H1 (cell line): Measurements from ENCODE around the gene GH1. TPM values are rescaled to one million over a fixed set of nuclear protein-coding genes. Genes with fewer than 3 reads are reported as not detected.
A peak's percentile ranks its signal among the peaks of the same experiment; 100 is the strongest.

Source experiments
- CTCF ChIA-PET: fragments of 300-600 bp; sonication (Branson Sonifier 250); formaldehyde crosslinking; loops from one replicate; lab custom pipeline; 2021; ENCODE audit not compliant: partially characterized antibody; lab: Charles Lee
- POLR2A ChIA-PET: fragments of 300-600 bp; sonication (Branson Sonifier 250); formaldehyde crosslinking; loops from one replicate; lab custom pipeline; 2021; ENCODE audit warnings: inconsistent platforms; ENCODE audit not compliant: partially characterized antibody; lab: Charles Lee
- DNase-seq, 2 experiments: peaks; one replicate each; pipeline versions ENCODE4 v3.0.0 to v3.0.0-alpha.2; 2010 to 2022; ENCODE audit warnings: low spot score in 2 of 2, low read depth in 1 of 2, mixed read lengths in 1 of 2
- FAIRE-seq: peaks from 2 replicates; lab custom pipeline; 2011; peaks lifted over from hg19 to GRCh38; lab: Jason Lieb, UNC
- H2AFZ ChIP-seq: 2 replicates; pipeline ENCODE4 v1.8.1; 2012; ENCODE audit warnings: low read length, inconsistent platforms
- H2AK5ac ChIP-seq: 2 replicates; pipeline ENCODE4 v1.6.1; 2013; ENCODE audit warnings: low read depth, low read length
- H2BK120ac ChIP-seq: replicated peaks from 2 replicates; pipeline ENCODE3; 2013; ENCODE audit warnings: low read depth, low read length, inconsistent platforms
- H2BK12ac ChIP-seq: 2 replicates; pipeline ENCODE4 v1.6.1; 2013; ENCODE audit warnings: low read depth, low read length
- H2BK15ac ChIP-seq: 2 replicates; pipeline ENCODE4 v1.6.1; 2013; ENCODE audit warnings: low read length
- H2BK20ac ChIP-seq: 2 replicates; pipeline ENCODE4 v1.6.1; 2013; ENCODE audit warnings: low read length
- H2BK5ac ChIP-seq: 2 replicates; pipeline ENCODE4 v1.6.1; 2013; ENCODE audit warnings: low read depth, low read length
- H3K14ac ChIP-seq: 2 replicates; pipeline ENCODE4 v1.6.1; 2013; ENCODE audit warnings: inconsistent platforms; ENCODE audit not compliant: insufficient read length
- H3K18ac ChIP-seq: 2 replicates; pipeline ENCODE4 v1.6.1; 2013; ENCODE audit warnings: low read length; ENCODE audit errors: extremely low read depth
- H3K23ac ChIP-seq: 2 replicates; pipeline ENCODE4 v1.6.1; 2013; ENCODE audit warnings: inconsistent platforms; ENCODE audit not compliant: insufficient read length
- H3K23me2 ChIP-seq: 2 replicates; pipeline ENCODE4 v1.6.1; 2013; ENCODE audit warnings: low read depth, low read length
- H3K27ac ChIP-seq: 2 replicates; pipeline ENCODE4 v1.6.1; 2011; ENCODE audit warnings: low read depth, low read length, inconsistent platforms
- H3K27me3 ChIP-seq, 4 experiments: replicated peaks in 1 of 4; 1 replicate in 1 of 4; 2 replicates in 3 of 4; pipeline versions ENCODE4 v1.6.1 to v1.8.1; 2011 to 2013; ENCODE audit warnings: low read length in 3 of 4, mild to moderate bottlenecking in 3 of 4, inconsistent platforms in 2 of 4, mixed read lengths in 2 of 4, moderate library complexity in 1 of 4; ENCODE audit not compliant: control insufficient read depth in 3 of 4, insufficient read depth in 3 of 4; ENCODE audit errors: extremely low read depth in 1 of 4
- H3K36me3 ChIP-seq, 4 experiments: 2 replicates each; pipeline versions ENCODE4 v1.6.1 to v1.8.1; 2011 to 2013; ENCODE audit warnings: mild to moderate bottlenecking in 4 of 4, low read length in 3 of 4, moderate library complexity in 2 of 4, control low read depth in 1 of 4, inconsistent platforms in 1 of 4; ENCODE audit not compliant: insufficient read depth in 4 of 4, control insufficient read depth in 2 of 4
- H3K4ac ChIP-seq: replicated peaks from 2 replicates; pipeline ENCODE3; 2013; ENCODE audit warnings: low read length, low read depth, mixed read lengths, inconsistent platforms; ENCODE audit not compliant: insufficient read length
- H3K4me1 ChIP-seq, 4 experiments: replicated peaks in 1 of 4; 1 replicate in 1 of 4; 2 replicates in 3 of 4; pipeline versions ENCODE4 v1.6.1 to v1.8.1; 2011 to 2013; ENCODE audit warnings: low read length in 3 of 4, inconsistent platforms in 2 of 4, mixed read lengths in 1 of 4; ENCODE audit not compliant: insufficient read depth in 4 of 4, control insufficient read depth in 3 of 4
- H3K4me2 ChIP-seq, 2 experiments: 2 replicates each; pipeline versions ENCODE4 v1.6.1 to v1.8.1; 2011 to 2013; ENCODE audit warnings: low read depth in 2 of 2, low read length in 2 of 2, control low read depth in 1 of 2, inconsistent platforms in 1 of 2, mild to moderate bottlenecking in 1 of 2; ENCODE audit not compliant: insufficient read depth in 1 of 2
- H3K4me3 ChIP-seq, 4 experiments: fragments of 200-600, 300-600 bp in 1 of 4; sonication (generic), shearing (Covaris generic), sonication (Bioruptor Twin) in 1 of 4; 2 replicates each; pipeline versions ENCODE4 v1.5.1 to v1.8.1; 2011 to 2016; ENCODE audit warnings: low read length in 4 of 4, low read depth in 3 of 4, control low read depth in 2 of 4, inconsistent platforms in 2 of 4, mild to moderate bottlenecking in 2 of 4, mixed read lengths in 1 of 4, moderate library complexity in 1 of 4; ENCODE audit not compliant: insufficient read depth in 2 of 4; ENCODE audit errors: extremely low read depth in 1 of 4
- H3K56ac ChIP-seq: replicated peaks from 2 replicates; pipeline ENCODE3; 2013; ENCODE audit warnings: low read depth, mild to moderate bottlenecking, mixed read lengths, low read length, inconsistent platforms; ENCODE audit not compliant: insufficient read length
- H3K79me1 ChIP-seq: 2 replicates; pipeline ENCODE4 v1.6.1; 2013; ENCODE audit warnings: low read depth, low read length, control low read depth
- H3K79me2 ChIP-seq, 2 experiments: 2 replicates each; pipeline versions ENCODE4 v1.6.1 to v1.8.1; 2012 to 2013; ENCODE audit warnings: low read length in 2 of 2, mild to moderate bottlenecking in 2 of 2, inconsistent platforms in 1 of 2; ENCODE audit not compliant: insufficient read depth in 2 of 2, control insufficient read depth in 1 of 2
- H3K9ac ChIP-seq, 4 experiments: replicated peaks in 1 of 4; 1 replicate in 1 of 4; 2 replicates in 3 of 4; pipeline versions ENCODE4 v1.6.1 to v1.8.1; 2011 to 2013; ENCODE audit warnings: low read depth in 3 of 4, low read length in 3 of 4, control low read depth in 2 of 4, mild to moderate bottlenecking in 2 of 4, moderate library complexity in 2 of 4, inconsistent platforms in 1 of 4; ENCODE audit errors: extremely low read depth in 1 of 4
- H3K9me3 ChIP-seq, 2 experiments: 2 replicates each; pipeline versions ENCODE4 v1.6.1 to v1.8.1; 2012 to 2013; ENCODE audit warnings: mild to moderate bottlenecking in 2 of 2, moderate library complexity in 2 of 2, control low read depth in 1 of 2, inconsistent platforms in 1 of 2, low read depth in 1 of 2, low read length in 1 of 2, mixed read lengths in 1 of 2; ENCODE audit not compliant: insufficient read depth in 2 of 2
- H4K20me1 ChIP-seq, 2 experiments: replicated peaks in 1 of 2; 2 replicates each; pipeline versions ENCODE3 to v1.8.1; 2011 to 2013; ENCODE audit warnings: inconsistent platforms in 2 of 2, low read length in 2 of 2, mild to moderate bottlenecking in 1 of 2; ENCODE audit not compliant: insufficient read depth in 2 of 2, control insufficient read depth in 1 of 2
- H4K5ac ChIP-seq: 2 replicates; pipeline ENCODE4 v1.6.1; 2013; ENCODE audit warnings: low read length, low read depth, mixed read lengths, inconsistent platforms; ENCODE audit not compliant: insufficient read length
- H4K8ac ChIP-seq: 2 replicates; pipeline ENCODE4 v1.8.0; 2013; ENCODE audit warnings: mild to moderate bottlenecking, moderate library complexity, low read length, inconsistent platforms; ENCODE audit not compliant: insufficient read depth; ENCODE audit errors: extremely low read depth
- H4K91ac ChIP-seq: replicated peaks from 2 replicates; pipeline ENCODE3; 2013; ENCODE audit warnings: low read length, mixed read lengths, inconsistent platforms; ENCODE audit not compliant: insufficient read length
- BACH1 ChIP-seq: IDR thresholded peaks from 2 replicates; pipeline ENCODE4 v1.6.1; 2012; ENCODE audit warnings: low read length, improper control_type of control experiment
- GABPA ChIP-seq: IDR thresholded peaks from 2 replicates; pipeline ENCODE4 v1.6.1; 2011; ENCODE audit warnings: mild to moderate bottlenecking, low read length, moderate library complexity, borderline replicate concordance; ENCODE audit not compliant: insufficient read depth
- GTF2F1 ChIP-seq: IDR thresholded peaks from 2 replicates; pipeline ENCODE4 v1.6.1; 2012; ENCODE audit warnings: low read depth, low read length, improper control_type of control experiment, borderline replicate concordance
- HDAC6 ChIP-seq: IDR thresholded peaks from one replicate; pipeline ENCODE4 v1.7.1; 2012; ENCODE audit warnings: low read depth, mild to moderate bottlenecking, inconsistent platforms, low read length, moderate library complexity
- KDM4A ChIP-seq: IDR thresholded peaks from one replicate; pipeline ENCODE4 v1.7.1; 2012; ENCODE audit warnings: low read depth, mild to moderate bottlenecking, moderate library complexity, low read length, inconsistent platforms; ENCODE audit not compliant: severe bottlenecking
- SP1 ChIP-seq: IDR thresholded peaks from 2 replicates; pipeline ENCODE4 v1.6.1; 2011; ENCODE audit warnings: low read depth, low read length
- SP4 ChIP-seq: IDR thresholded peaks from 2 replicates; pipeline ENCODE4 v1.6.1; 2012; ENCODE audit warnings: low read length, inconsistent platforms
- WGBS, 2 experiments: shearing (Covaris generic) in 1 of 2; methylation state at CpG; one replicate each; pipeline versions ENCODE4 v1.1.6 to v1.1.7; 2013 to 2015; ENCODE audit warnings: low lambda C conversion rate in 2 of 2, mixed read lengths in 2 of 2, inconsistent platforms in 1 of 2, low coverage in 1 of 2, missing lambda C conversion rate in 1 of 2; ENCODE audit not compliant: insufficient replicate concordance in 2 of 2, insufficient coverage in 1 of 2, insufficient read length in 1 of 2; ENCODE audit errors: extremely low coverage in 1 of 2, missing lambda C conversion rate in 1 of 2; 5-methylcytosine and 5-hydroxymethylcytosine counted together
- polyA plus RNA-seq, 7 experiments: library from polyadenylated mRNA; depleted of rRNA in 3 of 7; stranded (reverse) in 5 of 7; unstranded in 2 of 7; fragments of >200 nt in 5 of 7; fragments of 200-250 nt in 2 of 7; gene quantifications; 1 replicate in 5 of 7; 2 replicates in 1 of 7; 4 replicates in 1 of 7; pipeline versions ENCODE4 v1.2.1 to v1.2.3, GENCODE V29; 2011 to 2013; ENCODE audit warnings: missing spikeins in 2 of 7, mixed read lengths in 2 of 7
- total RNA-seq: library from RNA; stranded (reverse); fragmentation: NEBNext Ultra II Directional; extraction: Animal tissue kit (Norgen Biotek cat#: 25700); gene quantifications from 2 replicates; pipeline ENCODE4 v1.2.1, GENCODE V29; 2021
- TF ChIP-seq, protein P1 (sequence below): IDR thresholded peaks from 2 replicates; pipeline ENCODE4 v1.6.1; 2011; ENCODE audit warnings: low read length, improper control_type of control experiment

The GH1 gene
- total and polyA plus RNA-seq, 2 of the 8 experiments (the other 6 are each of a cell fraction or from before 2014, with no cell fraction given) = 0.41 TPM; not detected in 1

GRCh38 chr17:63944736-63945499 is 26.3 kb upstream of the GH1 start:
- Histone ChIP-seq H3K14ac (no peak overlapping the region), H3K79me1 (no peaks in the 10 kb centered on the region), H3K79me2 (no peaks in the 10 kb centered on the region), H3K9me3 (no peaks in the 10 kb centered on the region), H3K4me1 (peaks cover 0 to 4% (median 1%) of the 10 kb centered on the region in 4 experiments; a peak in 3 of 7 replicates), H3K27ac (no peak overlapping the region), H2AFZ (no peak overlapping the region), H2BK12ac (no peak overlapping the region), H3K36me3 (peaks cover 0 to 21% (median 1%) of the 10 kb centered on the region in 4 experiments; a peak in 4 of 8 replicates), H3K18ac (no peak overlapping the region), H3K4me2 (no peak overlapping the region), H2BK120ac (no peak overlapping the region), H3K56ac (no peak overlapping the region), H3K9ac (no peak overlapping the region), H3K23me2 (no peaks in the 10 kb centered on the region), H2AK5ac (0 out of 2 replicates have a peak overlapping the region, but pooled peaks have one; percentile 86)
- no peak for DNase-seq
- CTCF ChIA-PET = interaction anchor here (0.6 to 6.1 kb wide), 15 partner anchors 7 to 287 kb away, joined by 3 to 135 read pairs (median 20); partner anchors contain the start of genes CSHL1 and GH1
- POLR2A ChIA-PET = interaction anchor here (1.9 kb wide), 1 partner anchor 25 kb away, joined by 13 read pairs; the partner anchor contains the start of gene GH1
- 90% methylated on average over 18 of the region's 24 CpGs; no CpG with 5 or more reads in 1 of the 2 experiments for WGBS, 2 experiments
- TF ChIP-seq HDAC6 (no peak), BACH1 (no peak), SP4 (no peak), KDM4A (no peak), SP1 (no peak), GABPA (no peak), GTF2F1 (no peak)
- TF ChIP-seq, protein P1, sequence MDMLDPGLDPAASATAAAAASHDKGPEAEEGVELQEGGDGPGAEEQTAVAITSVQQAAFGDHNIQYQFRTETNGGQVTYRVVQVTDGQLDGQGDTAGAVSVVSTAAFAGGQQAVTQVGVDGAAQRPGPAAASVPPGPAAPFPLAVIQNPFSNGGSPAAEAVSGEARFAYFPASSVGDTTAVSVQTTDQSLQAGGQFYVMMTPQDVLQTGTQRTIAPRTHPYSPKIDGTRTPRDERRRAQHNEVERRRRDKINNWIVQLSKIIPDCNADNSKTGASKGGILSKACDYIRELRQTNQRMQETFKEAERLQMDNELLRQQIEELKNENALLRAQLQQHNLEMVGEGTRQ = no peak
- TF ChIP-seq, all 59 proteins: peak for 0
- H4K91ac ChIP-seq = no peak overlapping the region
- FAIRE-seq = no peak
- H2BK20ac ChIP-seq = 0 out of 2 replicates have a peak overlapping the region, but pooled peaks have one; percentile 72
- no peak overlapping the region for H3K4me3 ChIP-seq
- H4K20me1 ChIP-seq = peaks cover 0 to 2% of the 10 kb centered on the region in 2 experiments
- no peak overlapping the region for H4K5ac ChIP-seq
- H3K4ac ChIP-seq = no peak overlapping the region
- H2BK15ac ChIP-seq = no peak overlapping the region
- no peak overlapping the region; the same call in 1 of the 2 replicates for H4K8ac ChIP-seq
- no peak overlapping the region for H3K23ac ChIP-seq
- H2BK5ac ChIP-seq = no peak overlapping the region
- H3K27me3 ChIP-seq = no peaks in the 10 kb centered on the region
